HS-5 (cell line): ENCODE data around the gene HNRNPA1L2.
"Not testable (repeated sequence)": the region's sequence is repeated elsewhere in the genome, so short reads cannot be mapped to it uniquely, and the experiment has no call there.

Experiments used
- DNase-seq: peaks from one replicate; pipeline ENCODE4 v3.0.0-alpha.2; 2012; ENCODE audit warnings: low read depth

HNRNPA1L2 gene

GRCh38 chr13:52642131-52642530 lies at the start of gene HNRNPA1L2:
Gene HNRNPA1L2 (plus strand): TSS chr13:52642431. CDS start chr13:52642493, 62 bp downstream.
- DNase-seq, result no peak

- not testable (repeated sequence) for DNase-seq
Observed at GRCh38 chr13:52593175-52593574, 49.1 kb upstream of the HNRNPA1L2 start.

- DNase-seq, result not testable (repeated sequence)
Observed at GRCh38 chr13:52593812-52594211, 48.4 kb upstream of the HNRNPA1L2 start.

GRCh38 chr13:52594295-52594694 lies 47.9 kb upstream of the HNRNPA1L2 start:
- DNase-seq, result not testable (repeated sequence)

- DNase-seq, result no peak
Observed at GRCh38 chr13:52597676-52598075, 44.6 kb upstream of the HNRNPA1L2 start.

DNA sequence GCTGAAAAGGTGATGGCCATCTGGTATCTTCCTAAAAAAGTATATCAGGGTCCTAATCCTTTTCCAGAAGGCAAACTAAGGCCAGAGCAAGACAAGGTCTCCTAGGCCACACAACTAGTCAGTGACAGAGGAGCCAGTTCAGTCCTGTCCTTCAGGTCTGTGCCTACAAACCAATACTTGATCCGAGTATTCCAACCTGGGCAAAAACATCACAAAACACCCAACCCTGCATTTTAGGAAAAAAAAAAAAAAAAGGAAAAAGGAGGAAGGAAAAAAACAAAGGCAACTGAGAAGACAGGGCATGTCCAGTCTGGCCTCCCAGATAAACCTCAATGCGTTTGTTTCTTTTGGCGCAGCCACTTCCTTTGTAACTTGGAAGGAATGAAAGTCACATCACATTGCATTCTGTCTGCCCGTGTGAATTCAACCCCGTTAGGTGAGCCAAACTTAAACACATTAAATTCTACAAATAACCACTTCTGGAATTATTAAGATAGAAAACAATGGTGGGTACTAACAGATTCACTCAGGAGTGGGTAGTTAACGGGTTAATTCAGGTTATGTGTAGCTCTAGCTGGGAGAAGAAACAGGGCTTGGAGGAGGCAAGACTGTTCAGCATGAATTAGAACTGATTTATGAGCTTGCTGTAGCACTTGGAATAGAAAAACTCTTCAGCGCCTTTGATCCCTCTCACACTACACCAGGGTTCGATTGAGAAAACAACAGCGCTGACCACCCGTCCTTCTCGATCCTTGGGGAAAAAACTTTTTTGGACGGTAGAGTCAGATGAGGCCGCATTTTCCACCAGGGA lies 43.0 kb upstream of the HNRNPA1L2 start:
- no peak for DNase-seq

DNA sequence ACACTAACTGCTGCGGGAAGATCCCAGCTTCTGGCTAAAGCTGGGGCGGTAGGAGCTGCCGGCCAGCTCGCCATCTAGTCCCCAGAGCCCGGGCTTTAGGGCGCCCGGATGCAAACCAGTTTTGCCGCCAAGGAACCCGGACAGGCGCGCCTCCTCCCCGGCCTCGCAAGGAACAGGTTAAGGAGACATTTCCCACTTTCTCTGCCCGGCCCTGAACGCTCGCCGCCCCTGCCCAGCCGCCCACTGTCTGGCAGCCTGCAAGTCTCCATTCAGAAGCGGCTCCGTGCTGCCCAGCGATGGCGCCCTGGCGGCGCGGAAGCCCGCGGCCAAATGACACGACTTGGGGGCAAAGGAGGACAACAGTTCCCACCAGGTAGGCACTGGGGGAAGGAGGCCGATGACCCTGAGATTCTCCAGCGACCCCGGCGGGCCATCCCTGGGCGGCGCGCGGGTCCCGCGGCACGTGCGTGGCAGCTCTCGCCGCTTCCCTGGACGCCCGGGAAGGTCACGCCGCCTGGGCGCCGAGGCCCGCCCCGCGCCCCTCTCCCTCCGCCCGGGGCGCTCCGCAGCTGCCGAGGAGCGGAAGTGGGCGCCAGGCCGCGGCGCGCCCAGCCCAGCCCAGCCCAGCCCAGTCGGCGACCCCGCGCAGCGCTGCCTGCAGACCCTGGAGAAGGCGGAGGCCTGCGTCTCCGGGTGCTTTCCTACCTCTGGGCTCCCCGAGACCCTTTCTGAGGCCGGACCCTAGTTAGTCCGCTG lies 42.2 kb upstream of the HNRNPA1L2 start:
- DNase-seq, result no peak

DNA sequence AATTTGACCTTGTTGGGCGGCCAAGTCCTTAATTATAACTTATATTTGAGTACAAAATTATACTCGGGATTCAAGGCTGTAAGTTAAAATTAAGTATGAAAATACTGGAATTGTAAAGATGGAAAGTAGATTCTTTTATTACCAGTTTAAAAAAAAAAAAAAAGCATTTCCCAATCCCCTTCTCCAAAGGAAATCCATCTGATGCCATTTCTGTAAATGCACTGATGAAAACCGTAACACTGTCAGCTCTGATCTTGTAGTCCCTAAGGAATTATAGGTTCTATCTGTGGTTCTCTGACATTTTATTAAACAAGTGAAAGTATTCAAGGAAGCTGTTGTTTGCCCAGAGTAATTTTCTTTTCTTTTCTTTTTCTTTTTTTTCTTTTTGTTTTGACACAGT lies 41.6 kb upstream of the HNRNPA1L2 start:
- DNase-seq, result no peak

DNA sequence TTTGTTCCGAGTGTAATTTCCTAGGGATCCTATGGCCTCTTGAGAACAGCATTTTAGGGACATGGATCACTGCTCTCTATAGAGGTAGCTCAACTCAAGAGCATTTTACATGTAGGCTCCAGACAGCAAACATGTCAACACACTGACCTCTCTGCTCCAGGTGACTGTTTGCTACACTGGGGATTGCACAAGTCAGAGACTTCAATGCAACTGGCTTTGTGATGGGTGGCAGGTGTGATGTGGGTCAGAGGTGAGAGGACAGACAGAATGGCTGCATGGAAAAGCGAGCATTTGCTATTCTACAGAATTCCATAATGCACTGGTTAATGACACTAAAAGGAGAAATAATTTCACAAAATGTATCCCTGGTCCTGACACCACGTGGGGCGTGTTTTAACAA lies 38.9 kb upstream of the HNRNPA1L2 start:
- DNase-seq, result not testable (repeated sequence)

- not testable (repeated sequence) for DNase-seq
Observed at GRCh38 chr13:52606126-52606525, 36.1 kb upstream of the HNRNPA1L2 start.

DNA sequence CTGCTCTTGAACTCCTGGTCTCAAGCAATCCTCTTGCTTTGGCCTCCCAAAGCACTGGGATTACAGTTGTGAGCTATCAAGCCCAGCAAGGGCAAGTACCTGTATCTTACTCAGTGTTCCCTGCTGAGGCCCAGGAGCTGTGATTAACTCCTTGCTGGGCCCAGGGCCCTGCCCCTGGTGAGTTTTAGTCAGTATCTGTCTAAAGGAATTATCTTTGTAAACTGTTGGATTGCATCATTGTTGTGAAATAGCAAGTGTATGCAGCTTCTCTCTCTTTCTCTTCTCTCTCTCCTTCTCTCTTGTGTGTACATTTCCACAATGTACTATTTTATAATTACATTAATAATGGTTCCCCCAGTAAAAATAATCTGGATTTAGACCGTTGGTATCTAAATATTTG lies 35.4 kb upstream of the HNRNPA1L2 start:
- DNase-seq, result not testable (repeated sequence)

- not testable (repeated sequence) for DNase-seq
Observed at GRCh38 chr13:52608184-52608583, 34.0 kb upstream of the HNRNPA1L2 start.

GRCh38 chr13:52609013-52609606 lies 33.1 kb upstream of the HNRNPA1L2 start:
- DNase-seq, result not testable (repeated sequence)

- DNase-seq, result not testable (repeated sequence)
Observed at GRCh38 chr13:52610158-52610557, 32.1 kb upstream of the HNRNPA1L2 start.

- no peak for DNase-seq
Observed at GRCh38 chr13:52615134-52615801, 27.0 kb upstream of the HNRNPA1L2 start.

- DNase-seq, result no peak
Observed at GRCh38 chr13:52615812-52616211, 26.4 kb upstream of the HNRNPA1L2 start.

DNA sequence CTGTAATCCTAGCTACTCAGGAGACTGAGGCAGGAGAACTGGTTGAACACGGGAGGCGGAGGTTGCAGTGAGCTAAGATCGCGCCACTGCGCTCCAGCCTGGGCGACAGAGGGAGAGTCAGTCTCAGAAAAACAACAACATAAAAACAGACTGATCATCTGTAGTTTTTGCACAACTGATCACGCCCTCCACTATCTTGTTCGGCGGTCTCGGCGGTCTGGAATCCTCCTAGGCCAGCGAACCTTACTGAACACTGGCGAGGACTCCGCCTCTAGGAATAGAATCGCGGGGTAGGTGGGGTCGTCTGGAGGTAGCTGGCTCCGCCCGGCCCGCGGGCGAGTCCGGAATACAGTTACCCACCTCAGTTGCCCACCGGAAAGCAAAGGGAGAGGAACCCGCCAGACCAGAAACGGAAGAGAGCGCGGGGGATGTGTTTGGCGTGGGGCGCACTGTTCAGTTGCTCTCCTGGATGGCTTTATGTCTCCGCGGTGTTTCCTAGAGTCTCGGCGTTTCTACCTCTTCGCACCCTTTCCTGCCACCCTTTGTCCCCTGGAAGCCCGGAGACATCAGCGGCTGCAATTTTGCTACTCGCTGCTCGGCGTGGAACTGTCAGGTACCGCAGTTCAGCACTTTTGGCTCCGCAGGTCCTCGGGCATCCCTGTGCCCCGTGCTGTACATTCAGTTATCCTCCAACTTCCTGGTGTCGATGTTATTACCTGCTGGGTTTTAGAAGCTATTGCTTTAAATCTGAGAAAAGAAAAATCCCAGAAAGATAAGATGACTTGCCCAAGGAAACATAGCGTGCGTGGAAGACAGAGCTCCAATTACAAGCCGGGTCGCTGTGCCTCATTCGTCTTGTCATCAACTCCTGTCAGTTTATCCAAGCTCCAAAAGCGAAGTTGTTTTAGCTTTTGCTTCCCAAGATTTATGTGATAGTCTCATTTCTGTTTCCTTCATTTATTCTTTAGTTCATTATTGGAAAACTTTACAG lies 24.9 kb upstream of the HNRNPA1L2 start:
- DNase-seq, result peak; percentile 42

DNA sequence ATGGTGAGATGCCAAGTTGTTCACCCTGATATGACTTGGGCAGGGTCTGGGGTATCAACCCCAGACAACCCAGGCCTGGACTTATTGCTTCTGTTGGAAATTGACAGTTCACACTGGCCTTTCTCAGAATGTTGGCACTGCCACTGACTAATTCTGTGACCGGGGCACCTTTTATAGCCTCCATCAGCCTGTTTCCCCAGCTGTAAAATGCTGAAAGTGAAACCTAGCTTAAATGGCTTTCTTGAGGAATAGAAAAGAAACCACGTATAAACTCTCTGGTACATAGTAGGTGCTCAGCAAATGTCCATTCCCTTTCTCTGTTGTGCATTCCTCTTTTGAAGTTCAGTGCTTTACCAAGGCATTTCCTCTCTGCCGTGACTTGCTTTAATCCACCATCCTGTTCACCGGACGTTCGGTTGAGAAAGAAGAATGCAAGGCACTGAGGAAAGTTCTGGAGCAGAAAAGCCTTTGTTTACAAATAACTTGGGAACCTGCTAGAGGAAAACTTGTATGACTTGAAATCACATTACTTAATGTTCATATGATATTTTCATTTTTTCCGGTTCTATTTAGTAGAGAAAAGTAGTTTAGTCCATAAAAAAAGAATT lies 11.0 kb upstream of the HNRNPA1L2 start:
- not testable (repeated sequence) for DNase-seq

- DNase-seq, result no peak
Observed at GRCh38 chr13:52638666-52639328, 3.4 kb upstream of the HNRNPA1L2 start.

DNA sequence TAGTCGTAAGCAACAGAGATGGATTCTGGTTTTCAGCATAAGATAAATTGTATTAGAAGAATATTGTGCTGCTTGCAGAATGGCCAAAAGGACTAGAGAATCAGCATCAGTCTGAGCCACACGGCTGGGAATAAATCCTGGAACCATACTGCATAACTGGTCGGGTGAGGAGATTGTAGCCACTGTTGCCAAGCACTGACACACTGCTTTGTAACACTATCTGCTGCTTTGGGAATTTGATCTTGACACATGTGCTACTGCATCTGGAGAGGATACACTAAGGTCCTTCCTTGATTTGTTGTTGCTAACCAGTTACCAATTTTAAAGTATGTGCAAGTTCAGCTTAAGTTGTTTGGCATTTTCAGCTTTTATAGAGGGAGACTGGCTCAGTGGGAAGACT lies 1.9 kb downstream of the HNRNPA1L2 start:
- no peak for DNase-seq
